Cortex of kidney (tissue), 1 donor: ENCODE data around the gene RNF26.

Experiments
- DNase-seq: peaks from one replicate; lab custom pipeline; 2025; lab: John Stamatoyannopoulos, UW

Gene RNF26

DNA sequence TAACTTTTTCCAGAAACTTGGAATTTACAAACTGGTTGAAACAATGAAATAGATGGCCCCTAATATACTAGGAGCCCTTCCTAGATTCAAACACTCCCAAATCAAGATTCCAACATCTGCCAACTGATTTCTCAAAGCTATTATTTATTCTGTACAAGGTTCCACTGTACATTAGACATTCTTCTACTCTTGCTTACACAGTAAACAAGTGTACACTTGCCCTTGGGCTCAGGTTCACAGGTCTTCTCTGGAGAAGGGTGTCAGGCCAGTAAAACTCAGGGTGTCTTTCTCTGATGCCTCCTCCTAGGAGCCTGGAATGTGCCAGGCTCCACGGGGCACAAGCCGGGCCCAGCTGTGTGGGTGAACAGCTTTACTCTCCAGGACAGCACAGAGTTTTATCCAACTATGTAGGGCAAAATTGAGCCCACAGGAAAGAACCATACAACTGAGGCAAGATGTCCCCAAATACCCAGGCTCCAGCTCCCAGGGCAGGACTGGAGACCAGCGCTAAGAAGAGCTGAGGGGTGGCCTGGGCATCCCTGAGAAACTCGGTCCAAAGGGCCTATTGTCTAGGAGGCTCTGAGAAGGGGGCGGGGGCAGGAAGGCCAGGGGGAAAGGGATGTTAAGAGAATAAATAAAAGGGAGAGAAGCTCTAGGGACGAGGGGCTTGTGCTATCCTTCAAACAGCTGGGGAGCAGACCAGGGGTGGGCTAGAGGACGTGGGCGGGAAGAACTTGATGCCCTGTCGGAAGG lies 20.9 kb downstream of the RNF26 start:
- no peak for DNase-seq

DNA sequence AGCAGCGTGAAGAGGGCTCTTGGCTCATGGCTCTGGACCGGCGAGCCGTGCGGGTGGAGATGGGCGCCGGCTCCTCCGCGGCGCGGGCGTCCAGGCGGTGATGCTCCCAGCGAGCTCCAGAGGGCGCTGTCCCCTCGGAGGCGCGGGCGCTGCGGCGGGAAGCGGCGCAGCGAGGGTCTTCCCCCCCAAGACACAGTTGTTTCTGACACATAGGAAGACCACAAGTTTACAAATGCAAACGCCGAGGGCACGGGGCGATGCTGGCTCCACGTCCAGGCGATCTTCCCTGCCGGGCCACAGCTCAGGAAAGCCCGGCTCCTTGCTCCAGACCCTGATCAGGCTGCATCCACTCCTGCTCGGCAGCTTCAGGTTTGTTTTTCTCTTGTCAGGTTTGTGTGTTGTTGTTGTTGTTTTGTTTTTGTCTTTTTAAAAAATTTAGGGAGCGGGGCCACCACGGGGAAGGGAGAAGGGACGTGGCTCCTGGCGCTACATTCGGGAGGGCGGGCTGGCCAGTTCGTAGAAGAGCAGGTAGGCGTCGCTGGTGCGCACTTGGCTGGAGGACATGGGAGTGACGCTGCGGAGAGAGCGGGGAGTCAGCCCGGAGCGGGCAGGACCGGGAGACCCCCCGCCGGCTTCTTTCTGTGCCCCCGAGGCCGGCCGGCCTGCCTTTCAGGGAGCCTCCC lies 22.2 kb downstream of the RNF26 start:
- DNase-seq, result no peak

- DNase-seq, result no peak
Observed at GRCh38 chr11:119357074-119357473, 22.7 kb downstream of the RNF26 start.

GRCh38 chr11:119359365-119360214 lies 25.3 kb downstream of the RNF26 start:
- DNase-seq, result no peak

- no peak for DNase-seq
Observed at GRCh38 chr11:119361056-119361787, 26.9 kb downstream of the RNF26 start.

- no peak for DNase-seq
Observed at GRCh38 chr11:119361941-119362725, 27.8 kb downstream of the RNF26 start.

DNA sequence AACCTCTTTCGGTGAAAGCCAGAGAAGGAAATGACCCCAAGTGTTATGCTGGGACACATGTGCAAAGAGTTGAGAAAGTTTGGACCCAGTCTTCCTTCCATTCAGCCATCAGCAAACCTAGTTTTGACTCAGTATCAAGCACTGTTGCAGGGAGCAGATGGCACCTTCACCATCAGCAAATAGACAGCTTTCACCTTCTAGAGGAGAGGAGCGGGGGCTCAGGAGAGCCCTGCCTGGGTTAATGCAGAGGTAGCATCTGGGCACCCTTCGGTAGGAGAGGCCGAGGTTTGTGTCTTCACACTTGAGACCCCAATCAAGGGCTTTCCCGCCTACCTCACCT lies 28.4 kb downstream of the RNF26 start:
- DNase-seq, result no peak

- no peak for DNase-seq
Observed at GRCh38 chr11:119363081-119363850, 28.9 kb downstream of the RNF26 start.

DNA sequence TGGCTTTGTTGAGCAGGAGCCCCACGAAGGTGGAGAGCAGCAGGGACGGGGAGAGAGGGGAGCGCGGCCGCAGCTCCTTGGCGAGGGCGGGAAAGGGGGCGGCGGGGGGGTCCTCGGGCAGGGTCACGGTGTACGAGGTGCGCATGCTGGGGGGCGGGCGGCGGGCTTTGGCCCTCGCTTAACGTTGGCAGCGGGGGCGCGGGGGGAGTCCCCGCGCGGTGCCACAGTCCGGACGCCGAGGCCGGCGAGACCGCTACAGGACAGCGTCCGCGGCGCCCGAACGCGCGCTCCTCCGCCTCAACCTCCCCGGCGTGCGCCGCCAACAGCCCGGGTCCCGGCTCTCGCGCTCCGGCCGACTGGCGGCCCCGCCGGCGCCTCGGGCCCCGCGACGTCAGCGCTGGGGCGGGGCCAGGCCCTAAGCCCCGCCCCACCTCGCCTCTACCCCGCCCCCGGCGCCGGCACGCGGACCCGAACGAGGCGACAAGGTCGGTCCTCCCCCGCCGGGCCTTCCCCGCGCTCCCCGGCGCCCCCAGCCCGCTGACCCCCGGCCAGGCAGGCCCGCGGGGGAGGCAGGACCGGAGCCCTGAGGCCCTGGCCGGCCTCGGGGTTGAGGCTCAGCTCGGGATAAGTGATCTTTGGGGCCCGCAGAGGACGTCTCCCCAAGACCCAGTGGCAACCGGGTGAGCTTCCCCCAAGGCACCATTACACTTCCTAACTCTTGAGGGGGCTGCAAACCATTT lies 29.7 kb downstream of the RNF26 start:
- DNase-seq, result no peak

DNA sequence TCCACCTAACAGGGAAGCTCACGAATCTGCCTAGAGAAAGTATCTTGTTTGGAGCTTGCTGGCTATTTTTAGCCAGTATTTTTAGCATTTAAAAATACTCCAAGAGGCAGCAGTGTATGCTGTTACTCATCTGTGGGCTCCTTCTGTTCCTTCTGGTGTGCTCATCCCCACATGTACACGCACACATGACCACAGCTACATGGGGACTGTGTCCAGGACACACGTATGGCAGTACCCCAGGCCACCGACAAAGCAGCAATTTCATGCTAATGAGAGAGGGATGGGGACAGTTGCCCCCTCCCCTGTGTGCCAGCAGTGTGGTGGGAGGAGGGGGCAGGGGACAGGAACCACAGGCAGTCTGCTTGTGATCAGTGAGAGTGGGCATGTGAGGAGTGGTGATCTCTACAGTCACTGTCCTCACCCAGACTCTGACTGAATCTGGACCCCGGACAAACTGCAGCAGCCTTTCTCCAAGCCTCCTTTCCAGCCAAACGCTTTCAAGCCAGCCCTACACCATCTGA lies 30.8 kb downstream of the RNF26 start:
- DNase-seq, result no peak

GRCh38 chr11:119366690-119367620 lies 32.6 kb downstream of the RNF26 start:
- DNase-seq, result no peak

- DNase-seq, result no peak
Observed at GRCh38 chr11:119367661-119368120, 33.4 kb downstream of the RNF26 start.

- DNase-seq, result no peak
Observed at GRCh38 chr11:119368121-119369034, 34.1 kb downstream of the RNF26 start.

DNA sequence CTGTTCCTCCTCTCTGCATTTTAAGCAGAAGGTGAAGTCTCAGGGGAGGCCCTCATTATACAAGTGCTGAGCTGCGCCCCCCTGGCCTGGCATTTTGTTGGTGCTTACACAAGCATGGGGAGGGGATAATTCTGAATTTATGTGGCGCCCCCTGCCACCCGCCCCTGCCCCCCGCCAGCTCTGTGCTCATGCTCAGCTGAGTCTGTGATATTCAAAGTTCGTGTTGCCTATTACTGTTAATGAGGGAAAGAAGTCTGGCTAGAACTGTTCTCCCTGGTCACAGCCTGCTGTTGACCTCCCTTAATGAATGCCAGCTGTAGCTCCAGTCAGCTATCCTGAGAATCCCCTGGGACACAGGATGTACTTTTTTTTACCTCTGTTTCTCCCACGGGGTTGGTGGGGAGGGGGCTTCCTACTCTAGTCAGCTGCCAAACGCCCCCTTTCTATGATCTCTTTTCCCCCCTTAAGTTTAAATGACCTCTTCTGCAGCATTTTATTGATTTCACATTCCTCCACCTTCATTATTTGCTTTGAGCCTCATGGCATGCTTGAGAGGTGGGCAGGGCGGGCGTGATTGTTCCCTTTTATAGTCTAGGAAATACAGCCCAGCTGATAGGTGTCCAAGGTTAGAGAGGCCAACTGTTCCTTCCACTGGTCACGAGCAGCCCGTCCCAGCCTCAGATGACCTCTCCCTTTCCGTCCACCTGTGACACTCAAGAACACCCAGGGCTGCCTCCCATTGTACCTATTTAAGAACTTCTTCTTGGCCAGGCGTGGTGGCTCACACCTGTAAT lies 35.0 kb downstream of the RNF26 start:
- DNase-seq, result no peak

DNA sequence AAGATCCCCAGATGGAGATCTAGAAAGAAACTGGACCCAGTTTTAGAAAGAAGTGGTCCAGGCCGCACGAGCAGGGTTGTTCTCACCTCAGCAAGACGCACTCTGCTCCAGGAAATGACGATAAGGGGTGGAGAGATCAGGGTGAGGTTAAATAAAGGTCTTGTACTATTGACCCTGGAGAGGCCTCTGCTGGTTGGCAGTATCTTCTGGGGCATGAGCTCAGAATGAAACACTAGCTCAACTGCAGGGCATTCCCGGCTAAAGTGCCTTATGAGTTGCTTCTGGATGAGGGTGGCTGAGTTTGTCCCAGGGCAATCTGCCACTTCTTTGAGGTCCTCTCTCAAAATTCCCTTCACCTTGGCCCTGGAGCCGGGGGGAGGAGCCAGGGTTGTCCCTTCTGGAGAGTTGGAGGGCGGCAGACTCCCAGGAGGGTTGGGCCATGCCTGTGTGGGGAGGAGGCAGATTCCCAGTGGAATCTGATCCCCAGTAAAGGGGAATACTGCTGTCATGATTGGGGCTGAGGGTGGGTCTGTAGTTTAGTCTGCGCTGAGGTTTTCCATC lies 36.2 kb downstream of the RNF26 start:
- DNase-seq, result no peak

DNA sequence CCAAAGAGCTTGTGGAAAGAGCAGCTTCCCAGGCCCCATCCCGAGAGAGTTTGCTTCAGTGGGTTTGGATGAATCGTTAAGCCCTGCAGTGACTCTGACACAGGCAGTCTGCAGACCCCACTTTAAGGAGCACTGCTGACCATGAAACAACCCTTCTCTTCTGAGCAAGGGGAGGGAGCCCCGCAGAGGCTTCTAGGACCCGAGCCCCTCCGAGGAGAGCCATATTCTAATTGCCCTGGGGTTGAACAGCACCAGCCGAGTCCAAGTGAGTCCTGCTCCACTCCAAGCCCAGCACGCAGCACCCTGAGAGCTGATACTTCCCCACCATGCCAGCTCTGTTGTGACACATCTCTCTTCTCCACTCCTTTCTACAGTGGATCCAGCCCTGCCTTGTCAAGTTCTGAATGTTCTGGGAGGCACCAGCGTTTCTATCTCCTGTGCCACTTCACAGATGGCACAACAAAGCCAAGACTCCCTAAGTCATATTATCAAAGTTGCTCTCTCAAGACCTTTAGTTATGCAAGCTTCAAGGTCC lies 36.8 kb downstream of the RNF26 start:
- DNase-seq, result no peak
